GM21737 (cell line): ENCODE measurements around the gene PRR18.

Experiments used
- ATAC-seq: cut with Tn5 transposase; IDR thresholded peaks from one replicate; pipeline ENCODE4 v1.9.1; 2021; ENCODE audit warnings: mild to moderate bottlenecking, moderate library complexity; ENCODE audit not compliant: unreplicated experiment

The PRR18 gene

DNA sequence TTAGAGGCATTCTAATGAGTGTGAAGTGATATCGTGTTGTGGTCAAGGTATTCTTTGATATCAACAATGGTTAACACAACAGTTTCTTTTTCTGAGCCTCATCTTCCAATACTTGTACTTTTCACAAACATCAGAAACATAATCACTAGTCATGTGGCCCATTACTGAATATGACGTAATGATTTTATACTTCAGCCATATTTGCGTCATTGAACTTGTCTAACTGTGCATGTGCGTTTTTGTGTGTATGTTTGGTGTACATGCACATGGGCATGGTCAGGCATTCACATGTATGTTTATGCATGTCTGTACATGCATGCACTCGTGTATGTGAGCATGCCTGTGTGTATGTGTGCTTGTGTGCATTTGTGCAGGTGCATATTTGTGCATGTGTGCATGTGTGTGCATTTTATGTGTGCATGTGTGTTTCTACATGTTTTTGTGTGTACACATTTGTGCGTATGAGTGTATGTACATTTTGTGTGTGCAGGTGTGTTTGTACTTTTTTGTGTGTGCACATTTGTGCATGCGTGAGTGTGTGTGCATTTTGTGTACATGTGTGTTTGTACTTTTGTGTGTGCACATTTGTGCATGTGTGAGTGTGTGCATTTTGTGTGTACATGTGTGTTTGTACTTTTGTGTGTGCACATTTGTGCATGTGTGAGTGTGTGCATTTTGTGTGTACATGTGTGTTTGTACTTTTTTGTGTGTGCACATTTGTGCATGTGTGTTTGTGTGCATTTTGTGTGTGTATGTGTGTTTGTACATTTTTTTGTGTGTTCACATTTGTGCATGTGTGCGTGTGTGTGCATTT lies 29.4 kb downstream of the PRR18 start:
- ATAC-seq, result no peak

- ATAC-seq, result no peak
Observed at GRCh38 chr6:166277892-166278578, 30.2 kb downstream of the PRR18 start.

GRCh38 chr6:166277018-166277417 lies 31.2 kb downstream of the PRR18 start:
- no peak for ATAC-seq

GRCh38 chr6:166275714-166276166 lies 32.5 kb downstream of the PRR18 start:
- ATAC-seq, result peak; percentile 90

- no peak for ATAC-seq
Observed at GRCh38 chr6:166274739-166275370, 33.3 kb downstream of the PRR18 start.

GRCh38 chr6:166274163-166274562 lies 34.0 kb downstream of the PRR18 start:
- no peak for ATAC-seq

- ATAC-seq, result no peak
Observed at GRCh38 chr6:166271376-166271765, 36.8 kb downstream of the PRR18 start.

- ATAC-seq, result no peak
Observed at GRCh38 chr6:166270706-166271375, 37.4 kb downstream of the PRR18 start.

- ATAC-seq, result no peak
Observed at GRCh38 chr6:166269301-166270039, 38.7 kb downstream of the PRR18 start.

- no peak for ATAC-seq
Observed at GRCh38 chr6:166268431-166268830, 39.8 kb downstream of the PRR18 start.

DNA sequence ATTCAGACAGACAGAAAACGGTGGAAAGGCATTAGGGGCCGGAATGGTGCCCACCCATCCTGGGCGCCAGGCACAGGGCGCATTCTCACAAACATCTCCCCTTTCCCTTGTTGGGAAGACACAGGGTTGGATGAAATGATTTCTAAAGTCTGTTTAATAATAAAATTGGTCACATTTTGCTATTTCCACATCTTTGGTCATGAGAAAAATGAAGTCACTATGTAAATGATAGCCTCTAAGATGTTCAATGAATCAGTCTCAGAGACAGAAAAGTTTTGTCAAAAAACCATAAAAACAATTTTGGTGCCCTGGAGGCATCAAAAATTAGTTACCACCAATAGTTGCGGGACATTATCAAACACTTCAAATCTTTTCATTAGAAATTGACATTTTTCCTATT lies 40.7 kb downstream of the PRR18 start:
- no peak for ATAC-seq

- ATAC-seq, result no peak
Observed at GRCh38 chr6:166266336-166266735, 41.9 kb downstream of the PRR18 start.

GRCh38 chr6:166262743-166263515 lies 45.3 kb downstream of the PRR18 start:
- ATAC-seq, result no peak

DNA sequence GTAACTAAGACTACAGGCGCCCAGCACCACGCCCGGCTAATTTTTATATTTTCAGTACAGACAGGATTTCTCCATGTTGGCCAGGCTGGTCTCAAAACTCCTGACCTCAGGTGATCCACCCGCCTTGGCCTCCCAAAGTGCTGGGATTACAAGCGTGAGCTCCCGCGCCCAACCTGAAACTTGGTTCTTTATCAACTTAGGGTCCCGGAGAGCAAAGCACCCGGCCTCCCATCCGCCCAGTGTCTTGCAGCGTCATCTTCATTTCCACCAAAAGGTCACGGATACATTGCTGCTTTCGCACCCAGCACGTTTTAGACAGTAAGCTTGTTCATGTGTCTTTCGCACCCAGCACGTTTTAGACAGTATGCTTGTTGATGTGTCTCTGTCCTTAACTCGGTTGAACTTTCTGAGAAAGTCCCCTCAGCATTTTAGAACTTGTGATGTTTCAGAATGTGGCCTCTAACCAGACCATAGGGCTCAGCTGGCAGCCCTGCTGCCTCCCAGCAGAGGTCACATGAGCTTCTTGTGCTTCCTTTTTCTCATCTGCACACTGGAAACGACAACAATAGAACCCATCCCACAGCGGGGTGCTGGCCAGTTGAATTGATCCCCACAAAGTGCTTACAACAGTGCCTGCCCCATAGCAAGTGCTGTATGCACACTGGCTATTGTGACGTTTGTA lies 48.8 kb downstream of the PRR18 start:
- ATAC-seq, result no peak

DNA sequence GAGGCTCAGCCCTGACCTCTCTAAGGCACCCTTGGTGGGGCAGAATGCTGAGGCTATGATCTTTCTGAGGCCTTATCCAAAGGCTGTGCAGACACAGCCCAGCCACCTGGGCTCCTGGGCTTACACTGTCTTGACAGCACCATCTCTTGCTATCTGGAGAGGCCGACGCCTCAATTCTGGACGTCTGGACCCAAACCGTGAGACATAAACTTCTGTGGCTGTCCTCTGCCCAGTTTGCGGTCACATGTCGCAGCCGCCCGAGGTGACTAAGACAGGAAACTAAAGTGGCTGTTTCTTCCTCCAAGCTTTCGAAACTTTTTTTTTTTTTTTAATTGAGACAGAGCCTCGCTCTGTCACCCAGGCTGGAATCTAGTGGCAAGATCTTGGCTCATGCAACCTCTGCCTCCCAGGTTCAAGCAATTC lies 49.3 kb downstream of the PRR18 start:
- peak; percentile 70 for ATAC-seq

DNA sequence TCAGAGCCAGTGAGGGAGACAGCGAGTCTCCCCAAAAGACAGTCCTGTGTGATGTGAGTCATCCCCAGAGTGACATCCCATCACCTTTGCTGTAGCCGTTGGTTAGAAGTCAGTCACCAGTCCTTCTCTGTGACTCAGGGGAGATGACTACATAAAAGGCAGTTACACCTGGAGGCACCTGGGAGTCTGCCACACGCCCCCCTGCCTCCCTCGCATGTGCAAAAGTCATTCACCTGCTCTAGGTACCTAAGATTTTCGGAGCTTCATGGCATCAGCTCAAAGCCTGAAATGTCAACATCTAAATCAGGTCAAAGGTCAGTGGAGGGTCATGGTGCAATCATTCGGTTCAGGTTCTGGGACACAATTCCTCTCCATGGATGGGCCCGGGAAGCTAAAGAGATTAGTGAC lies 50.3 kb downstream of the PRR18 start:
- ATAC-seq, result no peak
